ENCODE results near the gene POLN. TPM values are rescaled to one million over a fixed set of nuclear protein-coding genes. Genes with fewer than 3 reads are reported as not detected.
"Not testable (repeated sequence)": the region's sequence is repeated elsewhere in the genome, so short reads cannot be mapped to it uniquely, and the experiment has no call there.

Gene POLN
- total RNA-seq, 2 donors from 2014 or later = 1.6 to 2.8 TPM

GRCh38 chr4:2276581-2277325 is 34.8 kb upstream of the POLN start:
- H3K27ac ChIP-seq = no peak overlapping the region
- TF ChIP-seq CTCF (IDR thresholded peaks at IDR 0.05) = no peak
- no peaks in the 10 kb centered on the region for H3K27me3 ChIP-seq
- no peaks in the 10 kb centered on the region for H3K36me3 ChIP-seq
- no peaks in the 10 kb centered on the region for H3K9me3 ChIP-seq
- no peak overlapping the region for H3K4me3 ChIP-seq
- intact Hi-C loops (cut with DNase I) = no loop called here
- H3K9ac ChIP-seq (ENCODE audit: low read depth in 2 of 2, low read length in 2 of 2) = no peak overlapping the region
- DNase-seq = no peak
- H3K4me1 ChIP-seq = no peaks in the 10 kb centered on the region

GRCh38 chr4:2275546-2276251 is 33.8 kb upstream of the POLN start:
- Histone ChIP-seq H3K36me3 (no peaks in the 10 kb centered on the region), H3K9me3 (no peaks in the 10 kb centered on the region), H3K9ac (ENCODE audit: low read depth in 2 of 2, low read length in 2 of 2) (no peak overlapping the region), H3K4me3 (no peak overlapping the region), H3K27me3 (no peaks in the 10 kb centered on the region), H3K4me1 (no peaks in the 10 kb centered on the region), H3K27ac (no peak overlapping the region)
- intact Hi-C loops (cut with DNase I) = no loop called here
- no peak for TF ChIP-seq CTCF (IDR thresholded peaks at IDR 0.05)
- no peak for DNase-seq

- H3K4me1 ChIP-seq; DNase-seq; H3K36me3 ChIP-seq; H3K27ac ChIP-seq; H3K9me3 ChIP-seq; H3K9ac ChIP-seq (ENCODE audit: low read depth in 2 of 2, low read length in 2 of 2); intact Hi-C loops (cut with DNase I); H3K4me3 ChIP-seq; H3K27me3 ChIP-seq: not testable (repeated sequence)
Observed at GRCh38 chr4:2275044-2275397, 33.1 kb upstream of the POLN start.

- Histone ChIP-seq H3K4me3 (no peak overlapping the region), H3K27ac (no peak overlapping the region), H3K36me3 (no peaks in the 10 kb centered on the region), H3K9ac (ENCODE audit: low read depth in 2 of 2, low read length in 2 of 2) (no peak overlapping the region), H3K27me3 (no peaks in the 10 kb centered on the region), H3K9me3 (no peaks in the 10 kb centered on the region), H3K4me1 (no peaks in the 10 kb centered on the region)
- no peak for TF ChIP-seq CTCF (IDR thresholded peaks at IDR 0.05)
- intact Hi-C loops (cut with DNase I) = no loop called here
- no peak for DNase-seq
Observed at GRCh38 chr4:2274320-2275043, 32.6 kb upstream of the POLN start.

- Histone ChIP-seq H3K9ac (ENCODE audit: low read depth in 2 of 2, low read length in 2 of 2) (no peak overlapping the region), H3K36me3 (no peaks in the 10 kb centered on the region), H3K9me3 (no peaks in the 10 kb centered on the region), H3K4me3 (no peak overlapping the region), H3K27ac (no peak overlapping the region), H3K27me3 (no peaks in the 10 kb centered on the region), H3K4me1 (no peaks in the 10 kb centered on the region)
- no peak for DNase-seq
- no peak for TF ChIP-seq CTCF (IDR thresholded peaks at IDR 0.05)
- intact Hi-C loops (cut with DNase I) = no loop called here
Observed at GRCh38 chr4:2273657-2274319, 31.9 kb upstream of the POLN start.
